SH-SY5Y (cell line): ENCODE data around the gene PRPF38A.

Experiments used
- GATA2 ChIP-seq: IDR thresholded peaks from 2 replicates; pipeline ENCODE4 v1.6.1; 2011; ENCODE audit warnings: mild to moderate bottlenecking, low read depth, low read length
- GATA3 ChIP-seq: IDR thresholded peaks from 2 replicates; pipeline ENCODE4 v1.6.1; 2011; ENCODE audit warnings: low read depth, mild to moderate bottlenecking, low read length, moderate library complexity

- TF ChIP-seq GATA2 (no peak), GATA3 (no peak)
Observed at GRCh38 chr1:52357397-52357796, 47.0 kb upstream of the PRPF38A start.
